Brain microvascular endothelial cell (primary cell): Measurements from ENCODE around the gene DCAF7.

ENCODE experiments used
- DNase-seq: peaks from one replicate; pipeline ENCODE4 v3.0.0-alpha.2; 2020
- H3K27ac ChIP-seq: fragments of 250-450 bp; sonication (Bioruptor Pico); 2 replicates; pipeline ENCODE4 v1.5.1; 2020; ENCODE audit warnings: mild to moderate bottlenecking, moderate library complexity
- H3K27me3 ChIP-seq: fragments of 250-450 bp; sonication (Bioruptor Pico); replicated peaks from 2 replicates; pipeline ENCODE4 v1.5.1; 2020; ENCODE audit warnings: mild to moderate bottlenecking
- H3K36me3 ChIP-seq: fragments of 250-450 bp; sonication (Bioruptor Pico); replicated peaks from 2 replicates; pipeline ENCODE4 v1.5.1; 2020; ENCODE audit warnings: mild to moderate bottlenecking
- H3K4me3 ChIP-seq: 2 replicates; pipeline ENCODE4 v1.5.1; 2011; ENCODE audit warnings: low read depth, mild to moderate bottlenecking, control low read depth, low read length, moderate library complexity
- in situ Hi-C: cut with HindIII; loops from 2 replicates; pipeline ENCODE4 v1.10.0; 2017; ENCODE audit warnings: low sequenced_read_pairs, low pct_ligation_motif_present
- TF ChIP-seq, protein P1 (sequence below): IDR thresholded peaks from 2 replicates; pipeline ENCODE4 v1.5.1; 2011; ENCODE audit warnings: low read depth, mild to moderate bottlenecking, moderate library complexity, low read length, control low read depth, inconsistent platforms; ENCODE audit errors: missing control alignments

Gene DCAF7

DNA sequence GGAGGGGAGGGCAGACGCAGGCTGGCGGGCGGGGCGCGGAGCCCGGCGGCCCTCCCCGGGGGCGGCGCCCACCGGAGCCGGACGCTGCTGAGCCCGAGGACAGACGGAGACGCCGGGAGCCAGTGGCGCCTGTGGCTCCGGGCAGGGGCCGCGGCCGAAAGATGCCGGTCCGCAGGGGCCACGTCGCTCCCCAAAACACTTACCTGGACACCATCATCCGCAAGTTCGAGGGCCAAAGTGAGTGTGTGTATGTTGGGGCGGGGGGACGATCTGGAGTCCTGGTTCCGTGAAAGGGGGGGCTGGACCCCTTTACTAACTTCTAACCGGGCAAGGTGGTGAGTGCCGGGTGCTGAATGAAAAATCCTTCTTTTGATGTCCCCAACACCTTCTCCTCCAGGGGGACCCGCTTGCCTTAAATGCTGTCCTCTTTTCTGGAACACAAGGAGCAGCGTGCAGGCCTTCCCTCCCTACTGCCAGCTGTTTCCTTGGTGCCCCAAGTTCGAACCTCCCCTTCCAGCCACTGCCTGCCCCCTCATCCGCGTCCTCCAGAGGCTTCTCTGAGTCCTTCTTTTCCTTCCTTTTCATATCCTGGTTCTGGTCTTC, 26.9 kb upstream of the DCAF7 start, which contains the start of gene KCNH6:
KCNH6 (plus strand) TSS at position 106 of the 603 bp plus-strand sequence; CDS start at position 162, 56 bp downstream.
- Histone ChIP-seq H3K27ac (no peak within 1 kb of the TSS), H3K27me3 (peaks cover 9% of the 10 kb centered on the region), H3K36me3 (no peaks in the 10 kb centered on the region), H3K4me3 (peak within 1 kb of the TSS; percentile 22)
- in situ Hi-C loops: no loop called here
- DNase-seq: no peak
- TF ChIP-seq, protein P1, sequence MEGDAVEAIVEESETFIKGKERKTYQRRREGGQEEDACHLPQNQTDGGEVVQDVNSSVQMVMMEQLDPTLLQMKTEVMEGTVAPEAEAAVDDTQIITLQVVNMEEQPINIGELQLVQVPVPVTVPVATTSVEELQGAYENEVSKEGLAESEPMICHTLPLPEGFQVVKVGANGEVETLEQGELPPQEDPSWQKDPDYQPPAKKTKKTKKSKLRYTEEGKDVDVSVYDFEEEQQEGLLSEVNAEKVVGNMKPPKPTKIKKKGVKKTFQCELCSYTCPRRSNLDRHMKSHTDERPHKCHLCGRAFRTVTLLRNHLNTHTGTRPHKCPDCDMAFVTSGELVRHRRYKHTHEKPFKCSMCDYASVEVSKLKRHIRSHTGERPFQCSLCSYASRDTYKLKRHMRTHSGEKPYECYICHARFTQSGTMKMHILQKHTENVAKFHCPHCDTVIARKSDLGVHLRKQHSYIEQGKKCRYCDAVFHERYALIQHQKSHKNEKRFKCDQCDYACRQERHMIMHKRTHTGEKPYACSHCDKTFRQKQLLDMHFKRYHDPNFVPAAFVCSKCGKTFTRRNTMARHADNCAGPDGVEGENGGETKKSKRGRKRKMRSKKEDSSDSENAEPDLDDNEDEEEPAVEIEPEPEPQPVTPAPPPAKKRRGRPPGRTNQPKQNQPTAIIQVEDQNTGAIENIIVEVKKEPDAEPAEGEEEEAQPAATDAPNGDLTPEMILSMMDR: no peak

DNA sequence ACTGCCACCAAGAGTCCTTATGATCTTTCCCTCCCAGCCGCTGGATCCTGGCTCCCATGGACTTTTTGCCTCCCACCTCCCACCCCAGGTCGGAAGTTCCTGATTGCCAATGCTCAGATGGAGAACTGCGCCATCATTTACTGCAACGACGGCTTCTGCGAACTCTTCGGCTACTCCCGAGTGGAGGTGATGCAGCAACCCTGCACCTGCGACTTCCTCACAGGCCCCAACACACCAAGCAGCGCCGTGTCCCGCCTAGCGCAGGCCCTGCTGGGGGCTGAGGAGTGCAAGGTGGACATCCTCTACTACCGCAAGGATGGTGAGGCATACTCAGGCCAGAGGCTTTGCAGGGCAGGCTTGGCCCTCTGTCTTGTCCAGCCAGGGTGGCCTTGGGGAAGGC, 26.2 kb upstream of the DCAF7 start:
- in situ Hi-C loops: no loop called here
- no peaks in the 10 kb centered on the region for H3K36me3 ChIP-seq

DNA sequence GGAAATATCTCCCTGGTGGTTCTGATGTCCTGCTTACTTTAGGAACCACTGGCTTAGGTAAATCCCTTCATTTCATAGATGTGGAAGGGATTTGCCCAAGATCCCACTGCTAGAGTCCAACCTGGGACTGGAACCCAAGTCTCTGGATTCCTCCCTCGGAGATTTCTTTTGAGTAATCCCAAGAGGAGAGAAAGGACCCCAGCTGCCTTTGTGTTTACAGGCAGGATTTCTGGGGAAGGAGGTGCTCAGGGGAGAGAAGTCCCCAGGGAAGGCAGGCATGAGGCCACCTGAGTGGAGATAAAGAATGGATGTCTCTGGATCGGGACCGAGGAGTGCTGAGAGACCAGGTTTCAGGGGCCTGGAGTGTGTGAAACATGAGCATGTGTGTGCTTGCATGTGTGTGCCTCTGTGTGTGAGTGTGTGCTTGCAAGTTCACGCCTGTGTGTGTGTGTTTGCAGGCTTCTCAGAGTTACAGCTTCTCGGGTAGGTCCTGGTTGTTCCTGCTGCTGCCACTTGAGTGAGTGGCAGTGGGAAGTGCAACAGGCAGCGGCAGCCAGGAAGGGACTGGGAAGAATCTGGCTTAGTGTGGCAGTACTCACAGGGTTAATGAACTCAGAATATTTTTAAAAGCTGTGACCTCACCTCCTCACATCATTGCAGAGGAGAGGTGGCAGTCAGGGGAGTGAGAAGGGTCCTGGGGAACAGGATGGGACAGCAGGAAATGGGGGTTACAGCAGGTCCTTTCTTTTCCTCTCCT, 24.9 kb upstream of the DCAF7 start:
- Histone ChIP-seq H3K27ac (no peak overlapping the region), H3K4me3 (no peak overlapping the region), H3K36me3 (no peaks in the 10 kb centered on the region), H3K27me3 (peaks cover 6% of the 10 kb centered on the region)
- no peak for DNase-seq
- TF ChIP-seq, protein P1: no peak
- in situ Hi-C loops: no loop called here

More for the DNA sequence above, 26.2 kb upstream of the DCAF7 start:
- TF ChIP-seq, protein P1: no peak
- H3K27me3 ChIP-seq: peaks cover 9% of the 10 kb centered on the region
- H3K4me3 ChIP-seq: no peak overlapping the region
- no peak overlapping the region for H3K27ac ChIP-seq
- no peak for DNase-seq

DNA sequence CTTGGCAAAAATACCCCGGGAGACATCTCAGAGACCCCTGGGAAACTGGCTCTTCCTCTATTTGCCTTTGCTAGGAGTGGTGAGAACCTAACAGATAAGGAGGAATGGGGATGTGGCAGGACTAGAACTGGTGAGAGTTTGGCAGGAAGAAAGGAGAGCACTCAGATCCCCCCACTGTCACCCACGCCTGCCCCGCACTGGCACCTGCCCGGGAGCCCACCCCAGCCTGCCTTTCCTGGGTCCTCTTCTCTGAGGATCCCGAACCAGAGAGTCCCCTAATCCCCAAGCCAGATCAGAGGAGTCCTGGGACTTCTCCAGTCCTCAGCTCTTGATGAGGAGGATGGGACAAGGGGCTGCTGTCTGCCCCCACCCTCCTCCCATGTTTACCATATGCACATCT, 23.4 kb upstream of the DCAF7 start:
- in situ Hi-C loops: no loop called here
- no peak overlapping the region for H3K4me3 ChIP-seq
- H3K27me3 ChIP-seq: peaks cover 6% of the 10 kb centered on the region
- TF ChIP-seq, protein P1: no peak
- no peak for DNase-seq
- H3K27ac ChIP-seq: no peak overlapping the region
- H3K36me3 ChIP-seq: no peaks in the 10 kb centered on the region

DNA sequence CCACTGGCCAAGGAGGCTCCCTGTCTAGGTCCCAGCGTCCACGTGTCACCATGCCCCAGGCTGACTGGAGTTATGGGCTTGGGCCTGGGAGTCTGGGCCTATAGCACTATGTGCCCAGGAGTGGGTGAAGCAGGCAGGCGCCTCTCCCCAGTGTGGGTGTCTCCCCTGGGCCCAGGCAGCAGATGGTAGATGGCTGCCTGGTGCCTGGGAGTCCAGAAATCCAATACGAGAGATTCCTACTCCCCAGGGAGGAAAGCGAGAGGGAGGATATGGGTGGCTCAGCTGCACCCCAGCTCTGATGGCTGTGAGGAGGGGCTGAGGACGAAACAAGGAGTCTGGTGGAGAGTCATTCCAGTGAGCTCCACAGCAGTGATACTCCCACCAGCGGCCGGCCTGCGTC, 22.1 kb upstream of the DCAF7 start:
- no peak for DNase-seq
- in situ Hi-C loops: no loop called here
- TF ChIP-seq, protein P1: no peak
- Histone ChIP-seq H3K36me3 (no peaks in the 10 kb centered on the region), H3K27me3 (peaks cover 6% of the 10 kb centered on the region), H3K4me3 (no peak overlapping the region), H3K27ac (no peak overlapping the region)
